Mesenchymal stem cell (in vitro differentiated cells and primary cell): ENCODE results near the gene PCSK2.

Experiments
- DNase-seq: peaks from one replicate; pipeline ENCODE4 v3.0.0-alpha.2; 2013
- H2AFZ ChIP-seq: one replicate; pipeline ENCODE4 v1.6.1; 2013; ENCODE audit warnings: low read depth, mild to moderate bottlenecking, control low read depth, inconsistent platforms, low read length, moderate library complexity
- H2AK5ac ChIP-seq: 2 replicates; pipeline ENCODE4 v1.6.1; 2013; ENCODE audit warnings: low read length, moderate library complexity, mild to moderate bottlenecking, inconsistent platforms; ENCODE audit not compliant: severe bottlenecking
- H2BK120ac ChIP-seq: one replicate; pipeline ENCODE4 v1.6.1; 2013; ENCODE audit warnings: low read depth, mild to moderate bottlenecking, inconsistent platforms, low read length, moderate library complexity
- H2BK12ac ChIP-seq, 2 experiments: one replicate each; pipeline ENCODE4 v1.6.1; 2013; ENCODE audit warnings: inconsistent platforms in 2 of 2, low read length in 2 of 2, mild to moderate bottlenecking in 2 of 2, moderate library complexity in 2 of 2, control low read depth in 1 of 2
- H2BK15ac ChIP-seq: one replicate; pipeline ENCODE4 v1.6.1; 2013; ENCODE audit warnings: mild to moderate bottlenecking, low read depth, inconsistent platforms; ENCODE audit not compliant: poor library complexity, severe bottlenecking
- H2BK5ac ChIP-seq: 2 replicates; pipeline ENCODE4 v1.6.1; 2013; ENCODE audit warnings: low read depth, mild to moderate bottlenecking, low read length, control low read depth, inconsistent platforms; ENCODE audit not compliant: poor library complexity, severe bottlenecking
- H3K14ac ChIP-seq, 2 experiments: one replicate each; pipeline ENCODE4 v1.6.1; 2013; ENCODE audit warnings: inconsistent platforms in 2 of 2, low read length in 2 of 2, control low read depth in 1 of 2, mild to moderate bottlenecking in 1 of 2, moderate library complexity in 1 of 2
- H3K18ac ChIP-seq, 2 experiments: one replicate each; pipeline ENCODE4 v1.6.1; 2013; ENCODE audit warnings: inconsistent platforms in 2 of 2, low read length in 2 of 2, control low read depth in 1 of 2, low read depth in 1 of 2, mild to moderate bottlenecking in 1 of 2
- H3K23ac ChIP-seq, 2 experiments: one replicate each; pipeline ENCODE4 v1.6.1; 2013; ENCODE audit warnings: inconsistent platforms in 2 of 2, low read length in 2 of 2, mild to moderate bottlenecking in 2 of 2, moderate library complexity in 2 of 2, control low read depth in 1 of 2
- H3K27ac ChIP-seq: 2 replicates; pipeline ENCODE4 v1.5.1; 2013; ENCODE audit warnings: mild to moderate bottlenecking, moderate library complexity, low read length, control low read depth, inconsistent platforms; ENCODE audit not compliant: poor library complexity, severe bottlenecking
- H3K27me3 ChIP-seq, 2 experiments: 2 replicates each; pipeline versions ENCODE4 v1.6.1 to v1.7.0; 2013; ENCODE audit warnings: low read length in 2 of 2, mild to moderate bottlenecking in 2 of 2, moderate library complexity in 2 of 2, control low read depth in 1 of 2, inconsistent platforms in 1 of 2; ENCODE audit not compliant: control insufficient read depth in 1 of 2, insufficient read depth in 1 of 2
- H3K36me3 ChIP-seq, 2 experiments: 2 replicates each; pipeline versions ENCODE4 v1.6.1 to v1.7.0; 2013; ENCODE audit warnings: low read length in 2 of 2, control low read depth in 1 of 2, inconsistent platforms in 1 of 2, low read depth in 1 of 2, mild to moderate bottlenecking in 1 of 2; ENCODE audit not compliant: insufficient read depth in 2 of 2, control insufficient read depth in 1 of 2
- H3K4ac ChIP-seq, 2 experiments: one replicate each; pipeline ENCODE4 v1.6.1; 2013; ENCODE audit warnings: inconsistent platforms in 2 of 2, low read length in 2 of 2, mild to moderate bottlenecking in 2 of 2, moderate library complexity in 2 of 2, control low read depth in 1 of 2, low read depth in 1 of 2
- H3K4me1 ChIP-seq: 2 replicates; pipeline ENCODE4 v1.6.1; 2013; ENCODE audit warnings: low read depth, low read length, control low read depth; ENCODE audit not compliant: control insufficient read depth, insufficient read depth
- H3K4me2 ChIP-seq: 2 replicates; pipeline ENCODE4 v1.6.1; 2013; ENCODE audit warnings: low read length, mild to moderate bottlenecking, inconsistent platforms; ENCODE audit not compliant: poor library complexity, severe bottlenecking
- H3K4me3 ChIP-seq, 2 experiments: 2 replicates each; pipeline versions ENCODE4 v1.5.1 to v1.7.0; 2013; ENCODE audit warnings: low read length in 2 of 2, mild to moderate bottlenecking in 2 of 2, control low read depth in 1 of 2, low read depth in 1 of 2; ENCODE audit not compliant: insufficient read depth in 1 of 2
- H3K79me1 ChIP-seq: replicated peaks from 2 replicates; pipeline ENCODE4 v1.6.1; 2013; ENCODE audit warnings: mild to moderate bottlenecking, control low read depth, low read length, inconsistent platforms; ENCODE audit not compliant: poor library complexity, severe bottlenecking
- H3K9ac ChIP-seq: 2 replicates; pipeline ENCODE4 v1.7.0; 2013; ENCODE audit warnings: mild to moderate bottlenecking, low read length, moderate library complexity
- H3K9me3 ChIP-seq: 2 replicates; pipeline ENCODE4 v1.7.0; 2013; ENCODE audit warnings: mild to moderate bottlenecking, low read length; ENCODE audit not compliant: control insufficient read depth
- H4K8ac ChIP-seq: one replicate; pipeline ENCODE4 v1.6.1; 2013; ENCODE audit warnings: inconsistent platforms, mild to moderate bottlenecking, low read length, moderate library complexity
- H4K91ac ChIP-seq: one replicate; pipeline ENCODE4 v1.6.1; 2013; ENCODE audit warnings: mild to moderate bottlenecking, low read length, inconsistent platforms
- WGBS: methylation state at CpG from one replicate; pipeline ENCODE4 v1.1.7; 2013; ENCODE audit warnings: mixed read lengths; 5-methylcytosine and 5-hydroxymethylcytosine counted together

Gene PCSK2

GRCh38 chr20:17320456-17320855 lies 93.6 kb downstream of the PCSK2 start:
- H2BK5ac ChIP-seq, result no peak overlapping the region
- no peak overlapping the region for H2BK12ac ChIP-seq
- H3K27ac ChIP-seq, result no peak overlapping the region
- no peak overlapping the region for H2AK5ac ChIP-seq
- WGBS, result 100% methylated on average over 1 of the region's 2 CpGs
- no peak overlapping the region for H3K4me2 ChIP-seq
- no peak overlapping the region for H2AFZ ChIP-seq
- no peak overlapping the region for H3K4ac ChIP-seq
- H2BK120ac ChIP-seq, result no peak overlapping the region
- no peak overlapping the region for H2BK15ac ChIP-seq
- H3K14ac ChIP-seq, result no peak overlapping the region
- no peak overlapping the region for H3K4me3 ChIP-seq
- peaks cover 0 to 56% of the 10 kb centered on the region in 2 experiments for H3K27me3 ChIP-seq
- H3K9me3 ChIP-seq, result no peaks in the 10 kb centered on the region
- H3K23ac ChIP-seq, result no peak overlapping the region
- DNase-seq, result no peak
- no peak overlapping the region for H3K9ac ChIP-seq
- no peaks in the 10 kb centered on the region for H3K79me1 ChIP-seq
- H3K4me1 ChIP-seq, result no peaks in the 10 kb centered on the region
- H4K8ac ChIP-seq, result no peak overlapping the region
- H3K36me3 ChIP-seq, result no peaks in the 10 kb centered on the region
- H3K18ac ChIP-seq, result no peak overlapping the region
- no peak overlapping the region for H4K91ac ChIP-seq

- no peak overlapping the region for H3K27ac ChIP-seq
- H3K4ac ChIP-seq, result no peak overlapping the region
- no peak overlapping the region for H3K14ac ChIP-seq
- H2AFZ ChIP-seq, result no peak overlapping the region
- H3K18ac ChIP-seq, result no peak overlapping the region
- no peaks in the 10 kb centered on the region for H3K79me1 ChIP-seq
- H2AK5ac ChIP-seq, result no peak overlapping the region
- no peak overlapping the region for H3K23ac ChIP-seq
- no peaks in the 10 kb centered on the region for H3K9me3 ChIP-seq
- no peak overlapping the region for H3K4me3 ChIP-seq
- H3K27me3 ChIP-seq, result peaks cover 3 to 31% of the 10 kb centered on the region in 2 experiments
- WGBS, result 91% methylated on average over 2 of the region's 2 CpGs
- H4K8ac ChIP-seq, result no peak overlapping the region
- H3K4me1 ChIP-seq, result no peaks in the 10 kb centered on the region
- no peak overlapping the region for H3K4me2 ChIP-seq
- H4K91ac ChIP-seq, result no peak overlapping the region
- H2BK15ac ChIP-seq, result no peak overlapping the region
- no peak overlapping the region for H2BK5ac ChIP-seq
- no peak overlapping the region for H2BK12ac ChIP-seq
- DNase-seq, result no peak
- peak overlapping the region; percentile 19 for H2BK120ac ChIP-seq
- H3K36me3 ChIP-seq, result no peaks in the 10 kb centered on the region
- no peak overlapping the region for H3K9ac ChIP-seq
Measured at GRCh38 chr20:17326096-17326495, 99.3 kb downstream of the PCSK2 start.

- Histone ChIP-seq H3K18ac (no peak overlapping the region), H2BK12ac (no peak overlapping the region), H3K36me3 (no peaks in the 10 kb centered on the region), H3K4me2 (no peak overlapping the region), H3K27ac (no peak overlapping the region), H4K8ac (no peak overlapping the region), H3K14ac (no peak overlapping the region), H2AK5ac (no peak overlapping the region), H3K4ac (no peak overlapping the region), H2BK120ac (no peak overlapping the region), H3K23ac (no peak overlapping the region), H3K9me3 (no peaks in the 10 kb centered on the region), H4K91ac (no peak overlapping the region), H2BK15ac (no peak overlapping the region), H3K27me3 (peaks cover 7 to 38% of the 10 kb centered on the region in 2 experiments), H2BK5ac (no peak overlapping the region), H3K4me3 (no peak overlapping the region), H3K9ac (no peak overlapping the region), H3K79me1 (no peaks in the 10 kb centered on the region), H2AFZ (no peak overlapping the region), H3K4me1 (no peaks in the 10 kb centered on the region)
- DNase-seq, result no peak
- WGBS, result 64% methylated on average over 25 of the region's 28 CpGs
Measured at GRCh38 chr20:17327185-17328148, 100.6 kb downstream of the PCSK2 start.

- 79% methylated on average over 5 of the region's 5 CpGs for WGBS
- Histone ChIP-seq H3K9ac (no peak overlapping the region), H2AFZ (no peak overlapping the region), H4K91ac (no peak overlapping the region), H3K27me3 (peaks cover 4 to 38% of the 10 kb centered on the region in 2 experiments), H4K8ac (no peak overlapping the region), H3K9me3 (no peaks in the 10 kb centered on the region), H3K23ac (no peak overlapping the region), H3K4me2 (no peak overlapping the region), H3K4me3 (no peak overlapping the region), H3K4me1 (no peaks in the 10 kb centered on the region), H2BK5ac (no peak overlapping the region), H3K14ac (no peak overlapping the region), H2BK12ac (no peak overlapping the region), H3K27ac (no peak overlapping the region), H2AK5ac (no peak overlapping the region), H2BK120ac (no peak overlapping the region), H2BK15ac (no peak overlapping the region), H3K36me3 (no peaks in the 10 kb centered on the region), H3K79me1 (no peaks in the 10 kb centered on the region), H3K4ac (no peak overlapping the region), H3K18ac (no peak overlapping the region)
- no peak for DNase-seq
Measured at GRCh38 chr20:17334932-17335331, 108.1 kb downstream of the PCSK2 start.
